Tibial nerve (tissue), 4 donors: ENCODE measurements around the gene EFHD1. TPM values are rescaled to one million over a fixed set of nuclear protein-coding genes. Genes with fewer than 3 reads are reported as not detected.

Experiments used
- DNase-seq, 2 donors: peaks; one replicate each; pipeline ENCODE4 v3.0.0-alpha.2; 2019; ENCODE audit warnings: low spot score in 2 of 2
- H3K27ac ChIP-seq, 4 donors: fragments of 200-600 bp; sonication (generic) in 3 of 4; one replicate each; pipeline ENCODE4 v1.5.1; 2017 to 2019; ENCODE audit warnings: mild to moderate bottlenecking in 1 of 4
- H3K27me3 ChIP-seq, 2 donors: fragments of 200-600 bp; sonication (generic) in 1 of 2; one replicate each; pipeline versions ENCODE4 v1.5.1 to v1.6.0; 2017 to 2019
- H3K36me3 ChIP-seq, 3 donors: fragments of 200-600 bp; sonication (generic); one replicate each; pipeline ENCODE4 v1.5.1; 2018 to 2019
- H3K4me1 ChIP-seq, 4 donors: fragments of 200-600 bp; sonication (generic) in 3 of 4; one replicate each; pipeline ENCODE4 v1.5.1; 2017 to 2019
- H3K4me3 ChIP-seq, 4 donors: fragments of 200-600 bp; sonication (generic) in 3 of 4; one replicate each; pipeline ENCODE4 v1.5.1; 2017 to 2019; ENCODE audit warnings: mild to moderate bottlenecking in 1 of 4, moderate library complexity in 1 of 4
- H3K9me3 ChIP-seq, 4 donors: fragments of 200-600 bp; sonication (generic) in 3 of 4; one replicate each; pipeline ENCODE4 v1.5.1; 2017 to 2019
- EP300 ChIP-seq, 2 donors: sonication (generic); formaldehyde crosslinking; IDR thresholded peaks; one replicate each; pipeline ENCODE4 v1.6.1; 2017; ENCODE audit warnings: antibody characterized with exemption in 2 of 2, mild to moderate bottlenecking in 1 of 2
- POLR2A ChIP-seq, 2 donors: fragments of 450-650 bp; IDR thresholded peaks; one replicate each; pipeline ENCODE4 v1.6.1; 2017; ENCODE audit warnings: antibody characterized with exemption in 2 of 2, mild to moderate bottlenecking in 2 of 2, moderate library complexity in 2 of 2
- WGBS, 2 donors: methylation state at CpG; one replicate each; pipeline ENCODE4 v1.1.5; 2018; 5-methylcytosine and 5-hydroxymethylcytosine counted together
- total RNA-seq, 4 donors: library from RNA; depleted of rRNA; stranded (reverse); fragments of >200 nt; gene quantifications; one replicate each; pipeline ENCODE4 v1.1.0, GENCODE V29; 2016
- TF ChIP-seq, protein P1 (sequence below), 5 experiments: fragments of 200-600 bp in 3 of 5; fragments of 450-650 bp in 2 of 5; sonication (generic) in 3 of 5; IDR thresholded peaks; one replicate each; pipeline ENCODE4 v1.5.1; 2016 to 2019; ENCODE audit warnings: antibody characterized with exemption in 5 of 5, mild to moderate bottlenecking in 3 of 5, moderate library complexity in 2 of 5

Gene EFHD1
- total RNA-seq: 10 to 100 TPM; 29.1 to 48.7 (median 42.6) TPM

DNA sequence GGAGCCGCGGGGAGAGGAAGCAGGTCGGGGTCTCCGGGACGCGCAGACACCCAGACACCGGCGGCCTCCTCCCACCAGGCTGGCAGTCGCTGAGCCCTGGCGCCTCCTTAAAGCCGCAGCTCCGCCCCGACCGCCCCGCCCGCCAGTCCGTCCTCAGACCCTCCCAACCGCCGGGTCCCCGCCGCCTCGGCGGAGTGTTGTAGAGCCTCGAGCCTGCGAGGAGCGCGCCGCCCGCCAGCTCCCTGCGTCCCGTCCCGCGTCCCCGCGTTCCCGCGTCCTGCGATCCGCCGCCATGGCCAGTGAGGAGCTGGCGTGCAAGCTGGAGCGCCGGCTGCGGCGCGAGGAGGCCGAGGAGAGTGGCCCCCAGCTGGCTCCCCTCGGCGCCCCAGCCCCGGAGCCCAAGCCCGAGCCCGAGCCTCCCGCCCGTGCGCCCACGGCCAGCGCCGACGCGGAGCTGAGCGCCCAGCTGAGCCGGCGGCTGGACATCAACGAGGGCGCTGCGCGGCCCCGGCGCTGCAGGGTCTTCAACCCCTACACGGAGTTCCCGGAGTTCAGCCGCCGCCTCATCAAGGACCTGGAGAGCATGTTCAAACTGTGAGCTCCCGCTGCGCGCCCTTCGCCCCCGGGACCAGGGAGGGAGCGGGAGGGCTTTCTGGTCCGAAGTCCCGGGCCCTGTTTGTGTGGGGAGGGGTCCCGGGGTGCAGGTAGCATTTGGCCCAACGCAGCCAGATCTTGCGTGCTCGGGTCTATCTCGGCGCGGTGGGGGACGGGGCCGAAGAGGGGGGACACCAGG, at the start of gene EFHD1:
TSS of gene EFHD1 (plus strand) at position 192 of the 793 bp plus-strand sequence. CDS start at position 293, 101 bp downstream.
- H3K9me3 ChIP-seq: no peaks in the 10 kb centered on the region
- H3K27ac ChIP-seq: peak within 1 kb of the TSS; percentile 16 to 88 (median 77)
- H3K27me3 ChIP-seq: peaks cover 0 to 43% of the 10 kb centered on the region in 2 donors
- no peaks in the 10 kb centered on the region for H3K36me3 ChIP-seq
- DNase-seq: peak; percentile 66 to 70
- peak within 1 kb of the TSS; percentile 38 to 75 (median 44) for H3K4me3 ChIP-seq
- TF ChIP-seq, protein P1, sequence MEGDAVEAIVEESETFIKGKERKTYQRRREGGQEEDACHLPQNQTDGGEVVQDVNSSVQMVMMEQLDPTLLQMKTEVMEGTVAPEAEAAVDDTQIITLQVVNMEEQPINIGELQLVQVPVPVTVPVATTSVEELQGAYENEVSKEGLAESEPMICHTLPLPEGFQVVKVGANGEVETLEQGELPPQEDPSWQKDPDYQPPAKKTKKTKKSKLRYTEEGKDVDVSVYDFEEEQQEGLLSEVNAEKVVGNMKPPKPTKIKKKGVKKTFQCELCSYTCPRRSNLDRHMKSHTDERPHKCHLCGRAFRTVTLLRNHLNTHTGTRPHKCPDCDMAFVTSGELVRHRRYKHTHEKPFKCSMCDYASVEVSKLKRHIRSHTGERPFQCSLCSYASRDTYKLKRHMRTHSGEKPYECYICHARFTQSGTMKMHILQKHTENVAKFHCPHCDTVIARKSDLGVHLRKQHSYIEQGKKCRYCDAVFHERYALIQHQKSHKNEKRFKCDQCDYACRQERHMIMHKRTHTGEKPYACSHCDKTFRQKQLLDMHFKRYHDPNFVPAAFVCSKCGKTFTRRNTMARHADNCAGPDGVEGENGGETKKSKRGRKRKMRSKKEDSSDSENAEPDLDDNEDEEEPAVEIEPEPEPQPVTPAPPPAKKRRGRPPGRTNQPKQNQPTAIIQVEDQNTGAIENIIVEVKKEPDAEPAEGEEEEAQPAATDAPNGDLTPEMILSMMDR (IDR thresholded peaks at IDR 0.05): peak in 1 of 5 experiments; percentile 12
- TF ChIP-seq POLR2A (IDR thresholded peaks at IDR 0.05) (peak in 1 of 2 donors; percentile 62), EP300 (IDR thresholded peaks at IDR 0.05) (no peak)
- peaks cover 0 to 42% (median 2%) of the 10 kb centered on the region in 4 donors for H3K4me1 ChIP-seq
- 2 to 4% methylated on average over 9 to 27 of the region's 90 CpGs for WGBS, 2 donors

DNA sequence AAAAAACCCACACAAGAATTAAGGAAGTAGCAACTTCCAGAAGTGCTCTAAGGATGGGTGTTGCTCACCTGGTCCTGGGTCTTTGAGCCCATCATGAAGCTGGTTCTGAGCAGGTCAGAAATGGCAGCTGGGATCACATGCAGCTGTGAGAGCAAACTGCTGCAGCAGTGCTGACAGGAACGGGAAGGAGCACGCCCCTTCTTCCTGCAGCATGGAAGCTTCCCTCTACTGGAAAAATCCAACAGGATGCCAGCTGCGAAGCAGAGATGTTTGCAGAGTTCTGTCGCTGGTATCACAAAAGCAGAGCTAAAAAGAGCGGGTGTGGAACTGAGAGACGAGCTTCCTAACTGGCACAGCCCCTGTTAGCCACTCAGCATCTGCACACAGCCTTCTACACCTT, 49.2 kb upstream of the EFHD1 start:
- Histone ChIP-seq H3K9me3 (peaks cover 0 to 15% (median 0%) of the 10 kb centered on the region in 4 donors), H3K27me3 (no peaks in the 10 kb centered on the region), H3K4me1 (peaks cover 0 to 4% (median 0%) of the 10 kb centered on the region in 4 donors), H3K27ac (no peak overlapping the region), H3K36me3 (peaks cover 0 to 61% (median 0%) of the 10 kb centered on the region in 3 donors), H3K4me3 (no peak overlapping the region)
- DNase-seq: no peak
- 89 to 90% methylated on average over 6 of the region's 6 CpGs for WGBS, 2 donors
- TF ChIP-seq EP300 (IDR thresholded peaks at IDR 0.05) (no peak), POLR2A (IDR thresholded peaks at IDR 0.05) (no peak)
- TF ChIP-seq, protein P1 (IDR thresholded peaks at IDR 0.05): no peak

- H3K4me3 ChIP-seq: no peak overlapping the region
Observed at GRCh38 chr2:232586943-232587505, 46.4 kb upstream of the EFHD1 start.

DNA sequence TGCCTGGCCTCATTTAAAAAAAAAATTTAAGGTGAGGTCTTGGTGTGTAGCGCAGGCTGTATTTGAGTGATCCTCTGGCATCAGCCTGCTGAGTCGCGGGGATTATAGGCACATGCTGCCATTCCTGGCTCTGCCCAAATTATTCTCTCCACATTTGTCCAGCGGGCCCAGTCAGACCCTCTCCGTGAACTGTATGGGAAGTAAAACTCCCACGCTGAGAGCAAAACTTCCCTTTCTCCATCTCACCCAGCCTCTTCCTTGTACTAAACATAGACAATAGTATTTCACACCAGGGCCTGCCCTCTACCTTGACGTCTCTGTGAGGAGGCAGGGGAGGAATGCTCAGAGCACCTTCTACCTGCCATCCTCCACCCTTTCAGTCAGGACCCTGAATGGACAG, 45.9 kb upstream of the EFHD1 start:
- TF ChIP-seq POLR2A (IDR thresholded peaks at IDR 0.05): no peak
- TF ChIP-seq EP300 (IDR thresholded peaks at IDR 0.05): no peak
- TF ChIP-seq, protein P1 (IDR thresholded peaks at IDR 0.05): no peak
- peaks cover 0 to 6% (median 0%) of the 10 kb centered on the region in 4 donors for H3K4me1 ChIP-seq
- WGBS, 2 donors: 77 to 79% methylated on average over 7 of the region's 7 CpGs
- peaks cover 0 to 15% (median 0%) of the 10 kb centered on the region in 4 donors for H3K9me3 ChIP-seq
- no peak for DNase-seq
- H3K27me3 ChIP-seq: no peaks in the 10 kb centered on the region
- no peak overlapping the region for H3K4me3 ChIP-seq
- H3K27ac ChIP-seq: no peak overlapping the region
- H3K36me3 ChIP-seq: peaks cover 0 to 29% (median 0%) of the 10 kb centered on the region in 3 donors

More at GRCh38 chr2:232586943-232587505, 46.4 kb upstream of the EFHD1 start:
- DNase-seq: no peak
- peaks cover 0 to 6% (median 0%) of the 10 kb centered on the region in 4 donors for H3K4me1 ChIP-seq
- H3K27me3 ChIP-seq: no peaks in the 10 kb centered on the region
- peaks cover 0 to 15% (median 0%) of the 10 kb centered on the region in 4 donors for H3K9me3 ChIP-seq
- peaks cover 0 to 34% (median 0%) of the 10 kb centered on the region in 3 donors for H3K36me3 ChIP-seq
- 75 to 76% methylated on average over 5 of the region's 5 CpGs for WGBS, 2 donors
- no peak for TF ChIP-seq EP300 (IDR thresholded peaks at IDR 0.05)
- no peak for TF ChIP-seq POLR2A (IDR thresholded peaks at IDR 0.05)
- TF ChIP-seq, protein P1 (IDR thresholded peaks at IDR 0.05): no peak
- H3K27ac ChIP-seq: no peak overlapping the region

- TF ChIP-seq, protein P1 (IDR thresholded peaks at IDR 0.05): no peak
- TF ChIP-seq POLR2A (IDR thresholded peaks at IDR 0.05): no peak
- no peak for TF ChIP-seq EP300 (IDR thresholded peaks at IDR 0.05)
- no peaks in the 10 kb centered on the region for H3K27me3 ChIP-seq
- H3K4me1 ChIP-seq: peaks cover 0 to 6% (median 0%) of the 10 kb centered on the region in 4 donors
- peaks cover 0 to 15% (median 0%) of the 10 kb centered on the region in 4 donors for H3K9me3 ChIP-seq
- 84 to 96% methylated on average over 8 of the region's 8 CpGs for WGBS, 2 donors
- H3K27ac ChIP-seq: no peak overlapping the region
- DNase-seq: no peak
- H3K4me3 ChIP-seq: no peak overlapping the region
- H3K36me3 ChIP-seq: peaks cover 0 to 24% (median 0%) of the 10 kb centered on the region in 3 donors
Observed at GRCh38 chr2:232588031-232588430, 45.4 kb upstream of the EFHD1 start.
